H9 (cell line): Measurements from ENCODE around the gene PEX1. TPM values are rescaled to one million over a fixed set of nuclear protein-coding genes. Genes with fewer than 3 reads are reported as not detected.

Experiments used
- DNase-seq: peaks from one replicate; pipeline ENCODE4 v3.0.0-alpha.2; 2017
- H2AFZ ChIP-seq: one replicate; pipeline ENCODE4 v1.6.1; 2013; ENCODE audit warnings: mild to moderate bottlenecking, low read length, control low read depth, moderate library complexity
- H2AK5ac ChIP-seq: 2 replicates; pipeline ENCODE4 v1.6.1; 2013; ENCODE audit warnings: low read length, control low read depth, mixed read lengths; ENCODE audit not compliant: insufficient read length
- H2BK120ac ChIP-seq: one replicate; pipeline ENCODE4 v1.6.1; 2013; ENCODE audit warnings: low read depth, mild to moderate bottlenecking, low read length, control low read depth, inconsistent platforms; ENCODE audit not compliant: poor library complexity, severe bottlenecking
- H2BK12ac ChIP-seq: 2 replicates; pipeline ENCODE4 v1.6.1; 2013; ENCODE audit warnings: low read length, control low read depth, mixed read lengths, low read depth; ENCODE audit not compliant: insufficient read length
- H2BK15ac ChIP-seq: 2 replicates; pipeline ENCODE4 v1.6.1; 2013; ENCODE audit warnings: low read depth, low read length, control low read depth
- H2BK20ac ChIP-seq: one replicate; pipeline ENCODE4 v1.6.1; 2013; ENCODE audit warnings: low read depth, mild to moderate bottlenecking, low read length, control low read depth, inconsistent platforms; ENCODE audit not compliant: poor library complexity, severe bottlenecking
- H2BK5ac ChIP-seq: 2 replicates; pipeline ENCODE4 v1.6.1; 2013; ENCODE audit warnings: low read length, control low read depth, mixed read lengths; ENCODE audit not compliant: insufficient read length
- H3K14ac ChIP-seq: 2 replicates; pipeline ENCODE4 v1.6.1; 2013; ENCODE audit warnings: low read length, control low read depth; ENCODE audit not compliant: insufficient read depth
- H3K18ac ChIP-seq: 2 replicates; pipeline ENCODE4 v1.6.1; 2013; ENCODE audit warnings: low read depth, mild to moderate bottlenecking, mixed read lengths, low read length, control low read depth; ENCODE audit not compliant: insufficient read length
- H3K23ac ChIP-seq: 2 replicates; pipeline ENCODE4 v1.6.1; 2013; ENCODE audit warnings: low read length, control low read depth, mixed read lengths, low read depth; ENCODE audit not compliant: insufficient read length
- H3K23me2 ChIP-seq: 2 replicates; pipeline ENCODE4 v1.6.1; 2013; ENCODE audit warnings: low read depth, mild to moderate bottlenecking, mixed read lengths, low read length, control low read depth; ENCODE audit not compliant: insufficient read length, poor library complexity, severe bottlenecking
- H3K27ac ChIP-seq: 2 replicates; pipeline ENCODE4 v1.5.1; 2013; ENCODE audit warnings: low read length, control low read depth, mixed read lengths, low read depth; ENCODE audit not compliant: insufficient read length
- H3K27me3 ChIP-seq: 2 replicates; pipeline ENCODE4 v1.6.1; 2013; ENCODE audit warnings: low read length, control low read depth, inconsistent platforms; ENCODE audit not compliant: insufficient read depth
- H3K4ac ChIP-seq: 2 replicates; pipeline ENCODE4 v1.6.1; 2013; ENCODE audit warnings: low read depth, mild to moderate bottlenecking, control low read depth, inconsistent platforms, low read length, moderate library complexity
- H3K4me1 ChIP-seq: 2 replicates; pipeline ENCODE4 v1.6.1; 2013; ENCODE audit warnings: low read length, control low read depth, inconsistent platforms; ENCODE audit not compliant: insufficient read depth
- H3K4me2 ChIP-seq: 2 replicates; pipeline ENCODE4 v1.6.1; 2013; ENCODE audit warnings: low read length, control low read depth, mixed read lengths; ENCODE audit not compliant: insufficient read length, insufficient read depth
- H3K56ac ChIP-seq: 2 replicates; pipeline ENCODE4 v1.6.1; 2013; ENCODE audit warnings: low read depth, mild to moderate bottlenecking, mixed read lengths, low read length, control low read depth; ENCODE audit not compliant: insufficient read length
- H3K79me1 ChIP-seq: 2 replicates; pipeline ENCODE4 v1.6.1; 2013; ENCODE audit warnings: low read depth, mild to moderate bottlenecking, moderate library complexity, low read length, control low read depth, inconsistent platforms; ENCODE audit not compliant: insufficient read depth, poor library complexity, severe bottlenecking
- H3K79me2 ChIP-seq: 2 replicates; pipeline ENCODE4 v1.6.1; 2013; ENCODE audit warnings: low read length, control low read depth, inconsistent platforms; ENCODE audit not compliant: insufficient read depth
- H3K9ac ChIP-seq: 2 replicates; pipeline ENCODE4 v1.6.1; 2013; ENCODE audit warnings: low read length, control low read depth, mixed read lengths; ENCODE audit not compliant: insufficient read length; ENCODE audit errors: extremely low read depth
- H3K9me3 ChIP-seq: one replicate; pipeline ENCODE4 v1.6.1; 2013; ENCODE audit warnings: low read depth, low read length, inconsistent platforms; ENCODE audit not compliant: control insufficient read depth
- H3T11ph ChIP-seq: one replicate; pipeline ENCODE4 v1.6.1; 2013; ENCODE audit warnings: mild to moderate bottlenecking, low read length, control low read depth, inconsistent platforms
- H4K20me1 ChIP-seq: one replicate; pipeline ENCODE4 v1.6.1; 2013; ENCODE audit not compliant: control insufficient read depth, insufficient read length, insufficient read depth
- H4K5ac ChIP-seq: 2 replicates; pipeline ENCODE4 v1.6.1; 2013; ENCODE audit warnings: low read depth, mild to moderate bottlenecking, mixed read lengths, low read length, control low read depth; ENCODE audit not compliant: insufficient read length
- H4K8ac ChIP-seq: replicated peaks from 2 replicates; pipeline ENCODE4 v1.6.1; 2013; ENCODE audit warnings: low read length, control low read depth, mixed read lengths, low read depth; ENCODE audit not compliant: insufficient read length
- H4K91ac ChIP-seq: 2 replicates; pipeline ENCODE4 v1.6.1; 2013; ENCODE audit warnings: low read depth, mild to moderate bottlenecking, moderate library complexity, mixed read lengths, low read length, control low read depth; ENCODE audit not compliant: insufficient read length
- H3K27ac Mint-ChIP-seq, 3 experiments: 2 replicates in 2 of 3; 3 replicates in 1 of 3; pipeline ENCODE4 v1.8.0; 2020 to 2021; ENCODE audit warnings: mixed read lengths in 3 of 3, mild to moderate bottlenecking in 1 of 3, moderate library complexity in 1 of 3
- H3K27me3 Mint-ChIP-seq: 2 replicates; pipeline ENCODE4 v1.8.0; 2021; ENCODE audit warnings: low read depth, mild to moderate bottlenecking, moderate library complexity, mixed read lengths
- H3K36me3 Mint-ChIP-seq, 3 experiments: 2 replicates in 2 of 3; 3 replicates in 1 of 3; pipeline ENCODE4 v1.8.0; 2020 to 2021; ENCODE audit warnings: low read depth in 3 of 3, mixed read lengths in 3 of 3; ENCODE audit not compliant: insufficient read depth in 1 of 3
- H3K4me1 Mint-ChIP-seq, 2 experiments: 2 replicates each; pipeline ENCODE4 v1.8.0; 2020; ENCODE audit warnings: mixed read lengths in 2 of 2
- H3K4me3 Mint-ChIP-seq, 2 experiments: 2 replicates in 1 of 2; 3 replicates in 1 of 2; pipeline ENCODE4 v1.8.0; 2020 to 2021; ENCODE audit warnings: mild to moderate bottlenecking in 2 of 2, mixed read lengths in 2 of 2, moderate library complexity in 1 of 2
- H3K9me3 Mint-ChIP-seq, 2 experiments: 2 replicates in 1 of 2; 3 replicates in 1 of 2; pipeline ENCODE4 v1.8.0; 2020; ENCODE audit warnings: mild to moderate bottlenecking in 2 of 2, mixed read lengths in 2 of 2, moderate library complexity in 1 of 2
- WGBS: extraction: QIAGEN DNeasy Blood & Tissue Kit; methylation state at CpG from one replicate; pipeline ENCODE4 v1.1.7; 2013; ENCODE audit warnings: missing lambda C conversion rate, low lambda C conversion rate, mixed read lengths; ENCODE audit not compliant: insufficient read length; ENCODE audit errors: extremely low coverage; 5-methylcytosine and 5-hydroxymethylcytosine counted together
- total RNA-seq: library from RNA; stranded (reverse); gene quantifications from 2 replicates; pipeline ENCODE4 v1.2.1, GENCODE V29; 2021
- TF ChIP-seq, protein P1 (sequence below): fragments of 200-600 bp; sonication (generic); conservative IDR thresholded peaks from 3 replicates; pipeline ENCODE4 v1.8.0; 2021; ENCODE audit warnings: antibody characterized with exemption, mild to moderate bottlenecking

Gene PEX1
- total RNA-seq, 1 experiment from 2014 or later, result 21.8 TPM

DNA sequence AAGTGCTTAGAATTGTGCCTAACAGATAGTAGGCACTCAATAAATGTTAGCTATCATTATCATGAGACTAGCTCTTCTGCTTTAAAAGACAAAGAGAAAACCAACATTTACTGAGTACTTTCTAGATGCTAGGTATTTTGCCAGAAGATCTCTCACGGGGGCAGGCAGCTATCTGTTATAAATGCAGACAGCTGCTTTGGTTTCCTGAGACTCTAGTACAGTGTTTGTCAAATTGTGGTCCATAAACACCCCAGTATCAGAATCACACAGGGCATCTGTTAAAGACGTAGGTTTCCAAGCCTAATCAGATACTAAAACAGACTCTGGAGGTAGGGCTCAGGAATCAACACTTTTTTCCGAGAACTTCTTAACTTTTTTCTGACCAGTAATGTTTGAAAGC is 48.0 kb upstream of the PEX1 start:
- WGBS, result no CpG with 5 or more reads among the region's 3 CpGs
- H3K23me2 ChIP-seq, result no peaks in the 10 kb centered on the region
- TF ChIP-seq, protein P1, sequence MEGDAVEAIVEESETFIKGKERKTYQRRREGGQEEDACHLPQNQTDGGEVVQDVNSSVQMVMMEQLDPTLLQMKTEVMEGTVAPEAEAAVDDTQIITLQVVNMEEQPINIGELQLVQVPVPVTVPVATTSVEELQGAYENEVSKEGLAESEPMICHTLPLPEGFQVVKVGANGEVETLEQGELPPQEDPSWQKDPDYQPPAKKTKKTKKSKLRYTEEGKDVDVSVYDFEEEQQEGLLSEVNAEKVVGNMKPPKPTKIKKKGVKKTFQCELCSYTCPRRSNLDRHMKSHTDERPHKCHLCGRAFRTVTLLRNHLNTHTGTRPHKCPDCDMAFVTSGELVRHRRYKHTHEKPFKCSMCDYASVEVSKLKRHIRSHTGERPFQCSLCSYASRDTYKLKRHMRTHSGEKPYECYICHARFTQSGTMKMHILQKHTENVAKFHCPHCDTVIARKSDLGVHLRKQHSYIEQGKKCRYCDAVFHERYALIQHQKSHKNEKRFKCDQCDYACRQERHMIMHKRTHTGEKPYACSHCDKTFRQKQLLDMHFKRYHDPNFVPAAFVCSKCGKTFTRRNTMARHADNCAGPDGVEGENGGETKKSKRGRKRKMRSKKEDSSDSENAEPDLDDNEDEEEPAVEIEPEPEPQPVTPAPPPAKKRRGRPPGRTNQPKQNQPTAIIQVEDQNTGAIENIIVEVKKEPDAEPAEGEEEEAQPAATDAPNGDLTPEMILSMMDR, result no peak
- no peak overlapping the region for H3K18ac ChIP-seq
- H3K27ac Mint-ChIP-seq, result no peak overlapping the region
- no peaks in the 10 kb centered on the region for H3K27me3 ChIP-seq
- H3T11ph ChIP-seq, result no peak overlapping the region
- H2BK120ac ChIP-seq, result no peak overlapping the region
- no peak overlapping the region for H4K5ac ChIP-seq
- H2BK5ac ChIP-seq, result no peak overlapping the region
- H3K4me1 ChIP-seq, result no peaks in the 10 kb centered on the region
- H2BK20ac ChIP-seq, result no peak overlapping the region
- H2BK15ac ChIP-seq, result no peak overlapping the region
- no peaks in the 10 kb centered on the region for H4K20me1 ChIP-seq
- no peak overlapping the region for H2AK5ac ChIP-seq
- H3K4ac ChIP-seq, result no peak overlapping the region
- H3K9me3 ChIP-seq, result no peaks in the 10 kb centered on the region
- no peaks in the 10 kb centered on the region for H3K27me3 Mint-ChIP-seq
- no peak overlapping the region for H3K23ac ChIP-seq
- no peak overlapping the region for H2BK12ac ChIP-seq
- no peaks in the 10 kb centered on the region for H3K9me3 Mint-ChIP-seq
- peaks cover 6% of the 10 kb centered on the region for H3K79me1 ChIP-seq
- DNase-seq, result no peak
- no peaks in the 10 kb centered on the region; the same call in 1 of the 2 replicates for H3K79me2 ChIP-seq
- no peak overlapping the region for H3K56ac ChIP-seq
- H3K4me2 ChIP-seq, result no peak overlapping the region
- no peak overlapping the region for H2AFZ ChIP-seq
- H4K8ac ChIP-seq, result no peak overlapping the region
- no peak overlapping the region for H3K9ac ChIP-seq
- H3K4me3 Mint-ChIP-seq, result no peak overlapping the region
- H3K14ac ChIP-seq, result no peak overlapping the region
- no peak overlapping the region for H3K27ac ChIP-seq
- H3K4me1 Mint-ChIP-seq, result no peaks in the 10 kb centered on the region
- H3K36me3 Mint-ChIP-seq, result peaks cover 27 to 79% (median 70%) of the 10 kb centered on the region in 3 experiments; a peak in 6 of 7 replicates
- no peak overlapping the region for H4K91ac ChIP-seq
